ENCODE measurements around the gene ALOXE3. TPM values are rescaled to one million over a fixed set of nuclear protein-coding genes. Genes with fewer than 3 reads are reported as not detected.

ALOXE3 gene
- total and polyA plus RNA-seq, 2 of the 8 experiments (the other 6 are each of a cell fraction or from before 2014, with no cell fraction given), result 0.26 TPM; not detected in 1

DNA sequence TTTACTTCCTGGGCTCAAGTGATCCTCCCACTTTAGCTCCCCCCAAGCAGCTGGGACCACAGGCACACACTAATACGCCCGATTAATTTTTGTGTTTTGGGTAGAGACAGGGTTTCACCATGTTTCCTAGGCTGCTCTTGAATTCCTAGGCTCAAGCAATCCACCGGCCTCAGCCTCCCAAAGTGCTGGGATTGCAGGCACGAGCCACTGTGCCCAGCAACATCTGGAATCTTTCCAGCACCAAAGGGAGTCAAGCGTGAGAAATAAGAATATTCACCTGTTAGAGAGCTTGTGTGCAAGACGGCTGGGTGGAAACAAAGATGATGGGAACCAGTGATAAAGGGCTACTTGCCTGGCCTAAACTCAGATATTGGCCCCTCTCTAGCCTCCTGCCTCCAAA is 16.6 kb downstream of the ALOXE3 start (continued):
- TF ChIP-seq, protein P1, sequence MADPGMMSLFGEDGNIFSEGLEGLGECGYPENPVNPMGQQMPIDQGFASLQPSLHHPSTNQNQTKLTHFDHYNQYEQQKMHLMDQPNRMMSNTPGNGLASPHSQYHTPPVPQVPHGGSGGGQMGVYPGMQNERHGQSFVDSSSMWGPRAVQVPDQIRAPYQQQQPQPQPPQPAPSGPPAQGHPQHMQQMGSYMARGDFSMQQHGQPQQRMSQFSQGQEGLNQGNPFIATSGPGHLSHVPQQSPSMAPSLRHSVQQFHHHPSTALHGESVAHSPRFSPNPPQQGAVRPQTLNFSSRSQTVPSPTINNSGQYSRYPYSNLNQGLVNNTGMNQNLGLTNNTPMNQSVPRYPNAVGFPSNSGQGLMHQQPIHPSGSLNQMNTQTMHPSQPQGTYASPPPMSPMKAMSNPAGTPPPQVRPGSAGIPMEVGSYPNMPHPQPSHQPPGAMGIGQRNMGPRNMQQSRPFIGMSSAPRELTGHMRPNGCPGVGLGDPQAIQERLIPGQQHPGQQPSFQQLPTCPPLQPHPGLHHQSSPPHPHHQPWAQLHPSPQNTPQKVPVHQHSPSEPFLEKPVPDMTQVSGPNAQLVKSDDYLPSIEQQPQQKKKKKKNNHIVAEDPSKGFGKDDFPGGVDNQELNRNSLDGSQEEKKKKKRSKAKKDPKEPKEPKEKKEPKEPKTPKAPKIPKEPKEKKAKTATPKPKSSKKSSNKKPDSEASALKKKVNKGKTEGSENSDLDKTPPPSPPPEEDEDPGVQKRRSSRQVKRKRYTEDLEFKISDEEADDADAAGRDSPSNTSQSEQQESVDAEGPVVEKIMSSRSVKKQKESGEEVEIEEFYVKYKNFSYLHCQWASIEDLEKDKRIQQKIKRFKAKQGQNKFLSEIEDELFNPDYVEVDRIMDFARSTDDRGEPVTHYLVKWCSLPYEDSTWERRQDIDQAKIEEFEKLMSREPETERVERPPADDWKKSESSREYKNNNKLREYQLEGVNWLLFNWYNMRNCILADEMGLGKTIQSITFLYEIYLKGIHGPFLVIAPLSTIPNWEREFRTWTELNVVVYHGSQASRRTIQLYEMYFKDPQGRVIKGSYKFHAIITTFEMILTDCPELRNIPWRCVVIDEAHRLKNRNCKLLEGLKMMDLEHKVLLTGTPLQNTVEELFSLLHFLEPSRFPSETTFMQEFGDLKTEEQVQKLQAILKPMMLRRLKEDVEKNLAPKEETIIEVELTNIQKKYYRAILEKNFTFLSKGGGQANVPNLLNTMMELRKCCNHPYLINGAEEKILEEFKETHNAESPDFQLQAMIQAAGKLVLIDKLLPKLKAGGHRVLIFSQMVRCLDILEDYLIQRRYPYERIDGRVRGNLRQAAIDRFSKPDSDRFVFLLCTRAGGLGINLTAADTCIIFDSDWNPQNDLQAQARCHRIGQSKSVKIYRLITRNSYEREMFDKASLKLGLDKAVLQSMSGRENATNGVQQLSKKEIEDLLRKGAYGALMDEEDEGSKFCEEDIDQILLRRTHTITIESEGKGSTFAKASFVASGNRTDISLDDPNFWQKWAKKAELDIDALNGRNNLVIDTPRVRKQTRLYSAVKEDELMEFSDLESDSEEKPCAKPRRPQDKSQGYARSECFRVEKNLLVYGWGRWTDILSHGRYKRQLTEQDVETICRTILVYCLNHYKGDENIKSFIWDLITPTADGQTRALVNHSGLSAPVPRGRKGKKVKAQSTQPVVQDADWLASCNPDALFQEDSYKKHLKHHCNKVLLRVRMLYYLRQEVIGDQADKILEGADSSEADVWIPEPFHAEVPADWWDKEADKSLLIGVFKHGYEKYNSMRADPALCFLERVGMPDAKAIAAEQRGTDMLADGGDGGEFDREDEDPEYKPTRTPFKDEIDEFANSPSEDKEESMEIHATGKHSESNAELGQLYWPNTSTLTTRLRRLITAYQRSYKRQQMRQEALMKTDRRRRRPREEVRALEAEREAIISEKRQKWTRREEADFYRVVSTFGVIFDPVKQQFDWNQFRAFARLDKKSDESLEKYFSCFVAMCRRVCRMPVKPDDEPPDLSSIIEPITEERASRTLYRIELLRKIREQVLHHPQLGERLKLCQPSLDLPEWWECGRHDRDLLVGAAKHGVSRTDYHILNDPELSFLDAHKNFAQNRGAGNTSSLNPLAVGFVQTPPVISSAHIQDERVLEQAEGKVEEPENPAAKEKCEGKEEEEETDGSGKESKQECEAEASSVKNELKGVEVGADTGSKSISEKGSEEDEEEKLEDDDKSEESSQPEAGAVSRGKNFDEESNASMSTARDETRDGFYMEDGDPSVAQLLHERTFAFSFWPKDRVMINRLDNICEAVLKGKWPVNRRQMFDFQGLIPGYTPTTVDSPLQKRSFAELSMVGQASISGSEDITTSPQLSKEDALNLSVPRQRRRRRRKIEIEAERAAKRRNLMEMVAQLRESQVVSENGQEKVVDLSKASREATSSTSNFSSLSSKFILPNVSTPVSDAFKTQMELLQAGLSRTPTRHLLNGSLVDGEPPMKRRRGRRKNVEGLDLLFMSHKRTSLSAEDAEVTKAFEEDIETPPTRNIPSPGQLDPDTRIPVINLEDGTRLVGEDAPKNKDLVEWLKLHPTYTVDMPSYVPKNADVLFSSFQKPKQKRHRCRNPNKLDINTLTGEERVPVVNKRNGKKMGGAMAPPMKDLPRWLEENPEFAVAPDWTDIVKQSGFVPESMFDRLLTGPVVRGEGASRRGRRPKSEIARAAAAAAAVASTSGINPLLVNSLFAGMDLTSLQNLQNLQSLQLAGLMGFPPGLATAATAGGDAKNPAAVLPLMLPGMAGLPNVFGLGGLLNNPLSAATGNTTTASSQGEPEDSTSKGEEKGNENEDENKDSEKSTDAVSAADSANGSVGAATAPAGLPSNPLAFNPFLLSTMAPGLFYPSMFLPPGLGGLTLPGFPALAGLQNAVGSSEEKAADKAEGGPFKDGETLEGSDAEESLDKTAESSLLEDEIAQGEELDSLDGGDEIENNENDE (IDR thresholded peaks at IDR 0.05; ENCODE audit: insufficient replicate concordance, low read length), result no peak
- TF ChIP-seq EGR1 (IDR thresholded peaks at IDR 0.05; ENCODE audit: borderline replicate concordance, low read depth, low read length), result no peak
- TF ChIP-seq NRF1 (IDR thresholded peaks at IDR 0.05; ENCODE audit: low read depth, low read length), result no peak
- no peak for TF ChIP-seq JUN (IDR thresholded peaks at IDR 0.05; ENCODE audit: low read depth, low read length)
- no peak for TF ChIP-seq NANOG (IDR thresholded peaks at IDR 0.05; ENCODE audit: insufficient read depth, low read depth, low read length, poor library complexity, severe bottlenecking)
- TF ChIP-seq EZH2 (IDR thresholded peaks at IDR 0.05; ENCODE audit: low read depth, low read length, severe bottlenecking), result no peak
- no peak for TF ChIP-seq TEAD4 (IDR thresholded peaks at IDR 0.05; ENCODE audit: low read depth, low read length)
- TF ChIP-seq SIX5 (IDR thresholded peaks at IDR 0.05; ENCODE audit: low read depth, low read length), result no peak
- no peak for TF ChIP-seq CHD1 (IDR thresholded peaks at IDR 0.05; ENCODE audit: low read depth, low read length)
- TF ChIP-seq SIN3A (conservative IDR thresholded peaks at IDR 0.05 in 1 of 2, IDR thresholded peaks at IDR 0.05 in 1 of 2; ENCODE audit: low read depth in 1 of 2, low read length in 2 of 2), result no peak
- TF ChIP-seq USF2 (IDR thresholded peaks at IDR 0.05; ENCODE audit: low read length), result no peak

All from H1 (cell line).